HG03442 (cell line): ENCODE results near the gene PLIN1.

Source experiments
- ATAC-seq: cut with Tn5 transposase; IDR thresholded peaks from one replicate; pipeline ENCODE4 v1.9.1; 2021; ENCODE audit warnings: mild to moderate bottlenecking, moderate library complexity; ENCODE audit not compliant: unreplicated experiment

PLIN1 gene

GRCh38 chr15:89672221-89673164 is 6.7 kb downstream of the PLIN1 start:
- ATAC-seq = no peak

GRCh38 chr15:89671687-89672086 is 7.5 kb downstream of the PLIN1 start:
- ATAC-seq = no peak

GRCh38 chr15:89670971-89671560 is 8.1 kb downstream of the PLIN1 start:
- ATAC-seq = no peak

- ATAC-seq = no peak
Measured at GRCh38 chr15:89669941-89670340, 9.2 kb downstream of the PLIN1 start.

GRCh38 chr15:89669309-89669865 is 9.8 kb downstream of the PLIN1 start:
- no peak for ATAC-seq

GRCh38 chr15:89668171-89668570 is 11.0 kb downstream of the PLIN1 start:
- ATAC-seq = no peak

- no peak for ATAC-seq
Measured at GRCh38 chr15:89667706-89667960, 11.5 kb downstream of the PLIN1 start.

GRCh38 chr15:89666858-89667705 is 12.1 kb downstream of the PLIN1 start:
- no peak for ATAC-seq

- ATAC-seq = no peak
Measured at GRCh38 chr15:89666184-89666857, 12.8 kb downstream of the PLIN1 start.

- ATAC-seq = no peak
Measured at GRCh38 chr15:89665449-89666181, 13.6 kb downstream of the PLIN1 start.

- ATAC-seq = no peak
Measured at GRCh38 chr15:89664441-89665350, 14.5 kb downstream of the PLIN1 start.

GRCh38 chr15:89662893-89663626 is 16.1 kb downstream of the PLIN1 start:
- no peak for ATAC-seq

GRCh38 chr15:89660556-89660955 is 18.6 kb downstream of the PLIN1 start:
- no peak for ATAC-seq

GRCh38 chr15:89659295-89659694 is 19.9 kb downstream of the PLIN1 start:
- no peak for ATAC-seq

- no peak for ATAC-seq
Measured at GRCh38 chr15:89657686-89658200, 21.4 kb downstream of the PLIN1 start.

- ATAC-seq = no peak
Measured at GRCh38 chr15:89656116-89656815, 22.9 kb downstream of the PLIN1 start.
